H1 (cell line): ENCODE results near the gene GLOD4. TPM values are rescaled to one million over a fixed set of nuclear protein-coding genes. Genes with fewer than 3 reads are reported as not detected.

Source experiments
- CTCF ChIA-PET: fragments of 300-600 bp; sonication (Branson Sonifier 250); formaldehyde crosslinking; loops from one replicate; lab custom pipeline; 2021; ENCODE audit not compliant: partially characterized antibody; lab: Charles Lee
- POLR2A ChIA-PET: fragments of 300-600 bp; sonication (Branson Sonifier 250); formaldehyde crosslinking; loops from one replicate; lab custom pipeline; 2021; ENCODE audit warnings: inconsistent platforms; ENCODE audit not compliant: partially characterized antibody; lab: Charles Lee
- DNase-seq, 2 experiments: peaks; one replicate each; pipeline versions ENCODE4 v3.0.0 to v3.0.0-alpha.2; 2010 to 2022; ENCODE audit warnings: low spot score in 2 of 2, low read depth in 1 of 2, mixed read lengths in 1 of 2
- FAIRE-seq: peaks from 2 replicates; lab custom pipeline; 2011; peaks lifted over from hg19 to GRCh38; lab: Jason Lieb, UNC
- H2AFZ ChIP-seq: 2 replicates; pipeline ENCODE4 v1.8.1; 2012; ENCODE audit warnings: low read length, inconsistent platforms
- H2AK5ac ChIP-seq: 2 replicates; pipeline ENCODE4 v1.6.1; 2013; ENCODE audit warnings: low read depth, low read length
- H2BK120ac ChIP-seq: replicated peaks from 2 replicates; pipeline ENCODE3; 2013; ENCODE audit warnings: low read depth, low read length, inconsistent platforms
- H2BK12ac ChIP-seq: 2 replicates; pipeline ENCODE4 v1.6.1; 2013; ENCODE audit warnings: low read depth, low read length
- H2BK15ac ChIP-seq: 2 replicates; pipeline ENCODE4 v1.6.1; 2013; ENCODE audit warnings: low read length
- H2BK20ac ChIP-seq: 2 replicates; pipeline ENCODE4 v1.6.1; 2013; ENCODE audit warnings: low read length
- H2BK5ac ChIP-seq: 2 replicates; pipeline ENCODE4 v1.6.1; 2013; ENCODE audit warnings: low read depth, low read length
- H3K14ac ChIP-seq: 2 replicates; pipeline ENCODE4 v1.6.1; 2013; ENCODE audit warnings: inconsistent platforms; ENCODE audit not compliant: insufficient read length
- H3K18ac ChIP-seq: 2 replicates; pipeline ENCODE4 v1.6.1; 2013; ENCODE audit warnings: low read length; ENCODE audit errors: extremely low read depth
- H3K23ac ChIP-seq: 2 replicates; pipeline ENCODE4 v1.6.1; 2013; ENCODE audit warnings: inconsistent platforms; ENCODE audit not compliant: insufficient read length
- H3K23me2 ChIP-seq: 2 replicates; pipeline ENCODE4 v1.6.1; 2013; ENCODE audit warnings: low read depth, low read length
- H3K27ac ChIP-seq: 2 replicates; pipeline ENCODE4 v1.6.1; 2011; ENCODE audit warnings: low read depth, low read length, inconsistent platforms
- H3K27me3 ChIP-seq, 4 experiments: replicated peaks in 1 of 4; 1 replicate in 1 of 4; 2 replicates in 3 of 4; pipeline versions ENCODE4 v1.6.1 to v1.8.1; 2011 to 2013; ENCODE audit warnings: low read length in 3 of 4, mild to moderate bottlenecking in 3 of 4, inconsistent platforms in 2 of 4, mixed read lengths in 2 of 4, moderate library complexity in 1 of 4; ENCODE audit not compliant: control insufficient read depth in 3 of 4, insufficient read depth in 3 of 4; ENCODE audit errors: extremely low read depth in 1 of 4
- H3K36me3 ChIP-seq, 4 experiments: 2 replicates each; pipeline versions ENCODE4 v1.6.1 to v1.8.1; 2011 to 2013; ENCODE audit warnings: mild to moderate bottlenecking in 4 of 4, low read length in 3 of 4, moderate library complexity in 2 of 4, control low read depth in 1 of 4, inconsistent platforms in 1 of 4; ENCODE audit not compliant: insufficient read depth in 4 of 4, control insufficient read depth in 2 of 4
- H3K4ac ChIP-seq: replicated peaks from 2 replicates; pipeline ENCODE3; 2013; ENCODE audit warnings: low read length, low read depth, mixed read lengths, inconsistent platforms; ENCODE audit not compliant: insufficient read length
- H3K4me1 ChIP-seq, 4 experiments: replicated peaks in 1 of 4; 1 replicate in 1 of 4; 2 replicates in 3 of 4; pipeline versions ENCODE4 v1.6.1 to v1.8.1; 2011 to 2013; ENCODE audit warnings: low read length in 3 of 4, inconsistent platforms in 2 of 4, mixed read lengths in 1 of 4; ENCODE audit not compliant: insufficient read depth in 4 of 4, control insufficient read depth in 3 of 4
- H3K4me2 ChIP-seq, 2 experiments: 2 replicates each; pipeline versions ENCODE4 v1.6.1 to v1.8.1; 2011 to 2013; ENCODE audit warnings: low read depth in 2 of 2, low read length in 2 of 2, control low read depth in 1 of 2, inconsistent platforms in 1 of 2, mild to moderate bottlenecking in 1 of 2; ENCODE audit not compliant: insufficient read depth in 1 of 2
- H3K4me3 ChIP-seq, 4 experiments: fragments of 200-600, 300-600 bp in 1 of 4; sonication (generic), shearing (Covaris generic), sonication (Bioruptor Twin) in 1 of 4; 2 replicates each; pipeline versions ENCODE4 v1.5.1 to v1.8.1; 2011 to 2016; ENCODE audit warnings: low read length in 4 of 4, low read depth in 3 of 4, control low read depth in 2 of 4, inconsistent platforms in 2 of 4, mild to moderate bottlenecking in 2 of 4, mixed read lengths in 1 of 4, moderate library complexity in 1 of 4; ENCODE audit not compliant: insufficient read depth in 2 of 4; ENCODE audit errors: extremely low read depth in 1 of 4
- H3K56ac ChIP-seq: replicated peaks from 2 replicates; pipeline ENCODE3; 2013; ENCODE audit warnings: low read depth, mild to moderate bottlenecking, mixed read lengths, low read length, inconsistent platforms; ENCODE audit not compliant: insufficient read length
- H3K79me1 ChIP-seq: 2 replicates; pipeline ENCODE4 v1.6.1; 2013; ENCODE audit warnings: low read depth, low read length, control low read depth
- H3K79me2 ChIP-seq, 2 experiments: 2 replicates each; pipeline versions ENCODE4 v1.6.1 to v1.8.1; 2012 to 2013; ENCODE audit warnings: low read length in 2 of 2, mild to moderate bottlenecking in 2 of 2, inconsistent platforms in 1 of 2; ENCODE audit not compliant: insufficient read depth in 2 of 2, control insufficient read depth in 1 of 2
- H3K9ac ChIP-seq, 4 experiments: replicated peaks in 1 of 4; 1 replicate in 1 of 4; 2 replicates in 3 of 4; pipeline versions ENCODE4 v1.6.1 to v1.8.1; 2011 to 2013; ENCODE audit warnings: low read depth in 3 of 4, low read length in 3 of 4, control low read depth in 2 of 4, mild to moderate bottlenecking in 2 of 4, moderate library complexity in 2 of 4, inconsistent platforms in 1 of 4; ENCODE audit errors: extremely low read depth in 1 of 4
- H3K9me3 ChIP-seq, 2 experiments: 2 replicates each; pipeline versions ENCODE4 v1.6.1 to v1.8.1; 2012 to 2013; ENCODE audit warnings: mild to moderate bottlenecking in 2 of 2, moderate library complexity in 2 of 2, control low read depth in 1 of 2, inconsistent platforms in 1 of 2, low read depth in 1 of 2, low read length in 1 of 2, mixed read lengths in 1 of 2; ENCODE audit not compliant: insufficient read depth in 2 of 2
- H4K20me1 ChIP-seq, 2 experiments: replicated peaks in 1 of 2; 2 replicates each; pipeline versions ENCODE3 to v1.8.1; 2011 to 2013; ENCODE audit warnings: inconsistent platforms in 2 of 2, low read length in 2 of 2, mild to moderate bottlenecking in 1 of 2; ENCODE audit not compliant: insufficient read depth in 2 of 2, control insufficient read depth in 1 of 2
- H4K5ac ChIP-seq: 2 replicates; pipeline ENCODE4 v1.6.1; 2013; ENCODE audit warnings: low read length, low read depth, mixed read lengths, inconsistent platforms; ENCODE audit not compliant: insufficient read length
- H4K8ac ChIP-seq: 2 replicates; pipeline ENCODE4 v1.8.0; 2013; ENCODE audit warnings: mild to moderate bottlenecking, moderate library complexity, low read length, inconsistent platforms; ENCODE audit not compliant: insufficient read depth; ENCODE audit errors: extremely low read depth
- H4K91ac ChIP-seq: replicated peaks from 2 replicates; pipeline ENCODE3; 2013; ENCODE audit warnings: low read length, mixed read lengths, inconsistent platforms; ENCODE audit not compliant: insufficient read length
- GABPA ChIP-seq: IDR thresholded peaks from 2 replicates; pipeline ENCODE4 v1.6.1; 2011; ENCODE audit warnings: mild to moderate bottlenecking, low read length, moderate library complexity, borderline replicate concordance; ENCODE audit not compliant: insufficient read depth
- KDM4A ChIP-seq: IDR thresholded peaks from one replicate; pipeline ENCODE4 v1.7.1; 2012; ENCODE audit warnings: low read depth, mild to moderate bottlenecking, moderate library complexity, low read length, inconsistent platforms; ENCODE audit not compliant: severe bottlenecking
- NANOG ChIP-seq: IDR thresholded peaks from 2 replicates; pipeline ENCODE4 v1.6.1; 2011; ENCODE audit warnings: low read length, low read depth, mild to moderate bottlenecking, inconsistent platforms; ENCODE audit not compliant: insufficient read depth, poor library complexity, severe bottlenecking
- RBBP5 ChIP-seq: IDR thresholded peaks from 2 replicates; pipeline ENCODE4 v1.7.1; 2012; ENCODE audit warnings: low read depth, mild to moderate bottlenecking, inconsistent platforms, low read length, moderate library complexity, borderline replicate concordance
- SP1 ChIP-seq: IDR thresholded peaks from 2 replicates; pipeline ENCODE4 v1.6.1; 2011; ENCODE audit warnings: low read depth, low read length
- WGBS, 2 experiments: shearing (Covaris generic) in 1 of 2; methylation state at CpG; one replicate each; pipeline versions ENCODE4 v1.1.6 to v1.1.7; 2013 to 2015; ENCODE audit warnings: low lambda C conversion rate in 2 of 2, mixed read lengths in 2 of 2, inconsistent platforms in 1 of 2, low coverage in 1 of 2, missing lambda C conversion rate in 1 of 2; ENCODE audit not compliant: insufficient replicate concordance in 2 of 2, insufficient coverage in 1 of 2, insufficient read length in 1 of 2; ENCODE audit errors: extremely low coverage in 1 of 2, missing lambda C conversion rate in 1 of 2; 5-methylcytosine and 5-hydroxymethylcytosine counted together
- polyA plus RNA-seq, 7 experiments: library from polyadenylated mRNA; depleted of rRNA in 3 of 7; stranded (reverse) in 5 of 7; unstranded in 2 of 7; fragments of >200 nt in 5 of 7; fragments of 200-250 nt in 2 of 7; gene quantifications; 1 replicate in 5 of 7; 2 replicates in 1 of 7; 4 replicates in 1 of 7; pipeline versions ENCODE4 v1.2.1 to v1.2.3, GENCODE V29; 2011 to 2013; ENCODE audit warnings: missing spikeins in 2 of 7, mixed read lengths in 2 of 7
- total RNA-seq: library from RNA; stranded (reverse); fragmentation: NEBNext Ultra II Directional; extraction: Animal tissue kit (Norgen Biotek cat#: 25700); gene quantifications from 2 replicates; pipeline ENCODE4 v1.2.1, GENCODE V29; 2021
- TF ChIP-seq, protein P1 (sequence below): IDR thresholded peaks from 2 replicates; pipeline ENCODE4 v1.6.1; 2012; ENCODE audit warnings: inconsistent platforms

Gene GLOD4
- total and polyA plus RNA-seq, 2 of the 8 experiments (the other 6 are each of a cell fraction or from before 2014, with no cell fraction given), result 36.8 to 81.3 TPM

DNA sequence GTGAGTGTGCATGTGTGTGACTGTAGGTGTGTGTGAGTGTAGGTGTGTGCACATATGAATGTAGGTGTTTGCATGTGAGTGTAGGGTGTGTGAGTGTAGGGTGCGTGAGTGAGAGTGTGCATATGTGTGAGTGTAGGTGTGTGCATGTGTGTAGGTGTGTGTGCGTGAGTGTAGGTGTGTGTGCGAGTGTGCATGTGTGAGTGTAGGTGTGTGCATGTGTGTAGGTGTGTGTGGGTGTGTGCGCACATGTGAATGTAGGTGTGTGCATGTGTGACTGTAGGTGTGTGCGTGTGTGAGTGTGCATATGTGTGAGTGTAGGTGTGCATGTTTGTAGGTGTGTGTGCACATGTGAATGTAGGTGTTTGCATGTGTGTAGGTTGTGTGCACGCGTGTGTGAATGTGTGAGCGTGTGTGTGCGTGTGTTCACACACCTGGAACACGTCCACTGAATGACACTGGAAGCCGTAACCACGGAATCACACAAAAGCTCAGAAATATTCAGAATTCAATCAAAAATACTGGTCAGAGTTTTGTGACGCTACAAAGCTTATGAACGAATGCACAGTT lies 30.6 kb upstream of the GLOD4 start:
- no peak overlapping the region for H3K14ac ChIP-seq
- no peak for TF ChIP-seq RBBP5
- TF ChIP-seq, protein P1, sequence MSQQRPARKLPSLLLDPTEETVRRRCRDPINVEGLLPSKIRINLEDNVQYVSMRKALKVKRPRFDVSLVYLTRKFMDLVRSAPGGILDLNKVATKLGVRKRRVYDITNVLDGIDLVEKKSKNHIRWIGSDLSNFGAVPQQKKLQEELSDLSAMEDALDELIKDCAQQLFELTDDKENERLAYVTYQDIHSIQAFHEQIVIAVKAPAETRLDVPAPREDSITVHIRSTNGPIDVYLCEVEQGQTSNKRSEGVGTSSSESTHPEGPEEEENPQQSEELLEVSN, result no peak
- no peak for TF ChIP-seq NANOG
- no peak for TF ChIP-seq KDM4A
- TF ChIP-seq GABPA, result no peak
- no peak for TF ChIP-seq SP1

More for the DNA sequence above, 30.6 kb upstream of the GLOD4 start:
- no peak overlapping the region for H2AFZ ChIP-seq
- peak overlapping the region; percentile 39 for H4K91ac ChIP-seq
- no peak overlapping the region for H3K4me3 ChIP-seq
- H3K23me2 ChIP-seq, result peaks cover 5% of the 10 kb centered on the region; the same call in 1 of the 2 replicates
- no peaks in the 10 kb centered on the region for H3K4me1 ChIP-seq
- H4K8ac ChIP-seq, result no peak overlapping the region
- H2BK20ac ChIP-seq, result no peak overlapping the region
- H3K9me3 ChIP-seq, result no peaks in the 10 kb centered on the region
- peaks cover 0 to 10% of the 10 kb centered on the region in 2 experiments for H4K20me1 ChIP-seq
- peaks cover 0 to 5% of the 10 kb centered on the region in 2 experiments; a peak in 1 of 4 replicates for H3K79me2 ChIP-seq
- no peaks in the 10 kb centered on the region for H3K27me3 ChIP-seq
- peak overlapping the region in 1 of 4 experiments; percentile 4; a peak in 1 of 7 replicates for H3K9ac ChIP-seq
- peak overlapping the region; percentile 37 for H3K56ac ChIP-seq
- 0 out of 2 replicates have a peak overlapping the region, but pooled peaks have one; percentile 24 for H2BK15ac ChIP-seq
- no peak overlapping the region for H3K23ac ChIP-seq
- peaks cover 11% of the 10 kb centered on the region for H3K79me1 ChIP-seq
- ChIA-PET CTCF (no interaction called here), POLR2A (no interaction called here)
- H3K4ac ChIP-seq, result peak overlapping the region; percentile 85
- no peak overlapping the region for H2AK5ac ChIP-seq
- H2BK12ac ChIP-seq, result peak overlapping the region; percentile 76; the same call in 1 of the 2 replicates
- peak overlapping the region; percentile 15 for H2BK120ac ChIP-seq
- 97 to 100% methylated on average over 1 to 14 of the region's 14 CpGs for WGBS, 2 experiments
- H3K4me2 ChIP-seq, result no peak overlapping the region
- peak overlapping the region; percentile 60; the same call in 1 of the 2 replicates for H2BK5ac ChIP-seq
- peaks cover 2 to 34% (median 18%) of the 10 kb centered on the region in 4 experiments; a peak in 5 of 8 replicates for H3K36me3 ChIP-seq
- no peak for DNase-seq
- H3K18ac ChIP-seq, result no peak overlapping the region
- H4K5ac ChIP-seq, result no peak overlapping the region
- no peak overlapping the region for H3K27ac ChIP-seq
- FAIRE-seq, result peak; percentile 24
